Tibial artery (tissue), 4 donors: Measurements from ENCODE around the gene GAB1.

Experiments
- DNase-seq, 2 donors: peaks; one replicate each; pipeline ENCODE4 v3.0.0-alpha.2; 2019
- H3K27ac ChIP-seq, 2 donors: fragments of 200-600 bp; sonication (generic) in 1 of 2; 1 replicate in 1 of 2; 2 replicates in 1 of 2; pipeline ENCODE4 v1.5.1; 2018 to 2019; ENCODE audit warnings: mild to moderate bottlenecking in 1 of 2
- H3K27me3 ChIP-seq, 2 donors: fragments of 200-600 bp; sonication (generic) in 1 of 2; one replicate each; pipeline versions ENCODE4 v1.5.1 to v1.6.0; 2016 to 2019
- H3K36me3 ChIP-seq, 3 donors: fragments of 200-600 bp; sonication (generic) in 2 of 3; one replicate each; pipeline ENCODE4 v1.5.1; 2016 to 2019; ENCODE audit warnings: mild to moderate bottlenecking in 2 of 3
- H3K4me1 ChIP-seq, 4 donors: fragments of 200-600 bp; sonication (generic) in 2 of 4; 1 replicate in 3 of 4; 2 replicates in 1 of 4; pipeline ENCODE4 v1.5.1; 2016 to 2019
- H3K4me3 ChIP-seq, 2 donors: fragments of 200-600 bp; sonication (generic) in 1 of 2; 1 replicate in 1 of 2; 2 replicates in 1 of 2; pipeline ENCODE4 v1.5.1; 2018 to 2019; ENCODE audit warnings: mild to moderate bottlenecking in 2 of 2
- H3K9me3 ChIP-seq, 3 donors: fragments of 200-600 bp; sonication (generic) in 1 of 3; one replicate each; pipeline ENCODE4 v1.5.1; 2016 to 2019
- CTCF ChIP-seq, 2 experiments: fragments of 200-600 bp in 1 of 2; fragments of 450-650 bp in 1 of 2; IDR thresholded peaks; one replicate each; pipeline ENCODE4 v1.5.1; 2017 to 2019; ENCODE audit warnings: antibody characterized with exemption in 2 of 2, mild to moderate bottlenecking in 1 of 2, moderate library complexity in 1 of 2
- intact Hi-C: fragments of 100-400 bp; cut with DNase I; formaldehyde crosslinking; loops from one replicate; pipeline ENCODE4 v1.15.0; 2023; ENCODE audit warnings: low total_unique reads

Gene GAB1

GRCh38 chr4:143502231-143502630, 165.6 kb downstream of the GAB1 start:
- TF ChIP-seq CTCF (IDR thresholded peaks at IDR 0.05) = no peak
- no peak overlapping the region for H3K4me3 ChIP-seq
- intact Hi-C loops = no loop called here
- DNase-seq = no peak
- H3K9me3 ChIP-seq = no peaks in the 10 kb centered on the region
- H3K4me1 ChIP-seq = no peaks in the 10 kb centered on the region
- H3K27me3 ChIP-seq = no peaks in the 10 kb centered on the region
- H3K27ac ChIP-seq = no peak overlapping the region
- H3K36me3 ChIP-seq = no peaks in the 10 kb centered on the region

- H3K36me3 ChIP-seq = no peaks in the 10 kb centered on the region
- H3K27ac ChIP-seq = no peak overlapping the region
- intact Hi-C loops = no loop called here
- TF ChIP-seq CTCF (IDR thresholded peaks at IDR 0.05) = no peak
- DNase-seq = no peak
- no peaks in the 10 kb centered on the region for H3K4me1 ChIP-seq
- no peaks in the 10 kb centered on the region for H3K27me3 ChIP-seq
- no peaks in the 10 kb centered on the region for H3K9me3 ChIP-seq
- H3K4me3 ChIP-seq = no peak overlapping the region
Measured at GRCh38 chr4:143506031-143506430, 169.4 kb downstream of the GAB1 start.

GRCh38 chr4:143511906-143512305, 175.2 kb downstream of the GAB1 start:
- H3K36me3 ChIP-seq = no peaks in the 10 kb centered on the region
- no peak for DNase-seq
- intact Hi-C loops = no loop called here
- H3K9me3 ChIP-seq = no peaks in the 10 kb centered on the region
- no peak for TF ChIP-seq CTCF (IDR thresholded peaks at IDR 0.05)
- H3K4me3 ChIP-seq = no peak overlapping the region
- H3K27me3 ChIP-seq = no peaks in the 10 kb centered on the region
- no peak overlapping the region for H3K27ac ChIP-seq
- H3K4me1 ChIP-seq = peaks cover 0 to 25% (median 11%) of the 10 kb centered on the region in 4 donors

GRCh38 chr4:143512978-143513313, 176.3 kb downstream of the GAB1 start:
- peaks cover 0 to 35% (median 11%) of the 10 kb centered on the region in 4 donors for H3K4me1 ChIP-seq
- no peaks in the 10 kb centered on the region for H3K27me3 ChIP-seq
- intact Hi-C loops = no loop called here
- peaks cover 6 to 7% (median 7%) of the 10 kb centered on the region in 3 donors for H3K36me3 ChIP-seq
- no peaks in the 10 kb centered on the region for H3K9me3 ChIP-seq
- no peak for TF ChIP-seq CTCF (IDR thresholded peaks at IDR 0.05)
- DNase-seq = no peak
- peak overlapping the region; percentile 80 to 92 for H3K4me3 ChIP-seq
- peak overlapping the region; percentile 97 to 98 for H3K27ac ChIP-seq

GRCh38 chr4:143513314-143514168, 176.9 kb downstream of the GAB1 start, which contains the start of gene SMARCA5:
Gene SMARCA5, plus strand, starts transcription at chr4:143513702. Its CDS starts 223 bp downstream, at chr4:143513925.
- peaks cover 7 to 12% (median 10%) of the 10 kb centered on the region in 3 donors for H3K36me3 ChIP-seq
- no peaks in the 10 kb centered on the region for H3K9me3 ChIP-seq
- H3K4me3 ChIP-seq = peak within 1 kb of the TSS; percentile 80 to 92
- peak; percentile 97 to 98 for DNase-seq
- intact Hi-C loops = no loop called here
- no peaks in the 10 kb centered on the region for H3K27me3 ChIP-seq
- H3K27ac ChIP-seq = peak within 1 kb of the TSS; percentile 97 to 98
- TF ChIP-seq CTCF (IDR thresholded peaks at IDR 0.05) = no peak
- peaks cover 0 to 41% (median 11%) of the 10 kb centered on the region in 4 donors for H3K4me1 ChIP-seq
